GM19395 (cell line): Measurements from ENCODE around the gene IGSF3.

Experiments used
- ATAC-seq: cut with Tn5 transposase; IDR thresholded peaks from one replicate; pipeline ENCODE4 v1.9.1; 2021; ENCODE audit warnings: mild to moderate bottlenecking, moderate library complexity; ENCODE audit not compliant: unreplicated experiment

IGSF3 gene

GRCh38 chr1:116532671-116533428 is 134.7 kb downstream of the IGSF3 start:
- ATAC-seq = no peak

DNA sequence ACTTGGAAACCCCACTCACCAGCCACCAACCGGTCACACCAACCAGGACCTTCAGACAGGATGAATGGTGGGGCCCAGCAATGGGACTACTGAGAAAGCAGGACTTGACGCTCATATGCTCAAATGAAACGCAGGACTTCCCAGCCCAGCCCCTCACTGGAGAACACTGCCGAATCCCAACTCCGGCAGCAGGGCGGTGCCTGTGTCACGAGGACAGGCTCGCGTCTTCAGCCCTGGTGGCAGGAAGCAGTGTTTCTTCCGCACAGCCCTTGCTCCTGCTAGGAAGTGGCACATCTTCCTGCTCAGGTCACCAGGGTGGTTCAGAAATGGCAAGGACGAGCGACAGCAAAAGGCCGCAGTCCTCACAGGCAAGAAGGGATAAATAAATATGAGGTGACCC is 135.6 kb downstream of the IGSF3 start:
- ATAC-seq = no peak

GRCh38 chr1:116529681-116530080 is 137.9 kb downstream of the IGSF3 start:
- ATAC-seq = no peak

- no peak for ATAC-seq
These were observed 138.3 kb downstream of the IGSF3 start for GRCh38 chr1:116529199-116529631.

- no peak for ATAC-seq
These were observed 139.0 kb downstream of the IGSF3 start for GRCh38 chr1:116528329-116529083.

DNA sequence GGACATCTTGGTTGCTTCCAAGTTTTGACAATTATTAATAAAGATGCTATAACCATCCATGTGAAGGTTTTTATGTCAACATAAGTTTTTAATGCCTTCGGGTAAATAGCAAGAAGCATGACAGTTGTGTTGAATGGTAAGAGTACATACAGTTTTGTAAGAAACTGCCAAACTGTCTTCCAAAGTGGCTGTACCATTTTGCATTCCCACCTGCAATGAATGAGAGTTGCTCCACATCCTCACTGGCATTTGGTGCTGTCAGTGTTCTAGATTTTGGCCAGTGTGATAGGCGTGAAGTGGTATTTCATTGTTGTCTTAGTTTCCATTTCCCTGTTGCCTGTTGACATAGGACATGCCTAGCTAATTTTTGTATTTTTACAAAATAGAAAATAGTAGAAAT is 142.1 kb downstream of the IGSF3 start:
- ATAC-seq = no peak
